ENCODE measurements around the gene NLRP10.

DNA sequence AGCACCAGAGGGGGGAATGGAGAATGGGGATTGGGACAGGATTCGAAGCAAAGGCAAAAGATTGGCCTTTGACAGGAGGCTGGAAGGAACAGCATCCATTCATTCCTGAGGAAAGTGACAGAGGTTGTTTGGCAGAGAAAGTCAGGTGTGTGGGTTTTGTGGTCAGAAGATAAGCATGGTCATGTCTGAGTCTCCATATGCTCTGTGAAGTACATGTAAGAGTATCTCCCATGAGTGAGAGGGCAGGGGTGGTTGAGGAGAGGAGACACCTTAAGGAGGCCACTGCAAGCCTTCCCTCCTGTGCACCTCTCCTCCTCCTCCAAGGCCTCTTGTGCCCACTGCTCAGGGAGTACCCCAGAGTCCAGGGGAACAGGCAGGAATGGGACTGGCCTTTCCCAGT is 1.9 kb upstream of the NLRP10 start:
- TF ChIP-seq, protein P1, sequence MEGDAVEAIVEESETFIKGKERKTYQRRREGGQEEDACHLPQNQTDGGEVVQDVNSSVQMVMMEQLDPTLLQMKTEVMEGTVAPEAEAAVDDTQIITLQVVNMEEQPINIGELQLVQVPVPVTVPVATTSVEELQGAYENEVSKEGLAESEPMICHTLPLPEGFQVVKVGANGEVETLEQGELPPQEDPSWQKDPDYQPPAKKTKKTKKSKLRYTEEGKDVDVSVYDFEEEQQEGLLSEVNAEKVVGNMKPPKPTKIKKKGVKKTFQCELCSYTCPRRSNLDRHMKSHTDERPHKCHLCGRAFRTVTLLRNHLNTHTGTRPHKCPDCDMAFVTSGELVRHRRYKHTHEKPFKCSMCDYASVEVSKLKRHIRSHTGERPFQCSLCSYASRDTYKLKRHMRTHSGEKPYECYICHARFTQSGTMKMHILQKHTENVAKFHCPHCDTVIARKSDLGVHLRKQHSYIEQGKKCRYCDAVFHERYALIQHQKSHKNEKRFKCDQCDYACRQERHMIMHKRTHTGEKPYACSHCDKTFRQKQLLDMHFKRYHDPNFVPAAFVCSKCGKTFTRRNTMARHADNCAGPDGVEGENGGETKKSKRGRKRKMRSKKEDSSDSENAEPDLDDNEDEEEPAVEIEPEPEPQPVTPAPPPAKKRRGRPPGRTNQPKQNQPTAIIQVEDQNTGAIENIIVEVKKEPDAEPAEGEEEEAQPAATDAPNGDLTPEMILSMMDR (conservative IDR thresholded peaks at IDR 0.05 in 1 of 2, IDR thresholded peaks at IDR 0.05 in 1 of 2; ENCODE audit: low read depth in 1 of 2, low read length in 2 of 2) = no peak
- no peak for TF ChIP-seq EZH2 (IDR thresholded peaks at IDR 0.05; ENCODE audit: low read length, missing control alignments)

Measured in fibroblast of lung (primary cell).